ENCODE data around the gene RPS8. TPM values are rescaled to one million over a fixed set of nuclear protein-coding genes. Genes with fewer than 3 reads are reported as not detected.
A peak's percentile ranks its signal among the peaks of the same experiment; 100 is the strongest.
"Not testable (repeated sequence)": the region's sequence is repeated elsewhere in the genome, so short reads cannot be mapped to it uniquely, and the experiment has no call there.

The RPS8 gene
- total and polyA plus RNA-seq, 5 donors: 848 to 1,144 (median 945) TPM

- 91% methylated on average over 3 of the region's 3 CpGs for WGBS
These were observed 27.5 kb upstream of the RPS8 start for GRCh38 chr1:44747878-44748277.

DNA sequence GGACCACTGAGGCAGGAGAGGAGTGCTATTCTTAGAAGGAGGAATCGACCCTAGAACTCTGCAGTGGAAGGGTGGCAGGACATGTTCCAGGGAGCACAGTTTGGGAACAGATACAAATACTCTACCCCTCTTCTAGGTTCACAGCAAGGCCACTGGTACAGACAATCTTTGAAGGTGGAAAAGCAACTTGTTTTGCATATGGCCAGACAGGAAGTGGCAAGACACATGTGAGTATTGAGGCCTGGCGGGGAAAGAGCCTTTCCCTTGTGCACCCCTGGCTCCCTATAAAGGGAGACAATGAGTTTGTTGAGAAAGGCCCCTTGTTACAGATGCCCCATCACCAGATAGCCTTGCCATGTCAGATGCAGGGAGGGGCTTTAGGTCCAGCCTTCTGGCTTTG is 17.9 kb upstream of the RPS8 start:
- H3K4me3 ChIP-seq (ENCODE audit: low read length): no peak overlapping the region
- WGBS: 95% methylated on average over 2 of the region's 2 CpGs
- ATAC-seq (no peak), DNase-seq (no peak)
- H3K27ac ChIP-seq (ENCODE audit: low read length): no peak overlapping the region
- H3K9me3 ChIP-seq (ENCODE audit: control insufficient read depth, low read length): no peaks in the 10 kb centered on the region
- H3K27me3 ChIP-seq (ENCODE audit: control insufficient read depth, insufficient read depth): no peaks in the 10 kb centered on the region
- H3K4me1 ChIP-seq (ENCODE audit: control insufficient read depth, insufficient read depth, low read length): no peaks in the 10 kb centered on the region
- intact Hi-C loops (cut with DNase I): no loop called here

More at GRCh38 chr1:44747878-44748277, 27.5 kb upstream of the RPS8 start:
- DNase-seq (no peak), ATAC-seq (no peak)
- H3K27ac ChIP-seq (ENCODE audit: low read length): no peak overlapping the region
- H3K27me3 ChIP-seq (ENCODE audit: control insufficient read depth, insufficient read depth): no peaks in the 10 kb centered on the region
- intact Hi-C loops (cut with DNase I): loop anchor here in 1 of 4 donors (10.0 kb wide), 1 partner anchor 747 kb away; the partner anchor contains the start of gene TESK2
- no peaks in the 10 kb centered on the region for H3K4me1 ChIP-seq (ENCODE audit: control insufficient read depth, insufficient read depth, low read length)
- H3K4me3 ChIP-seq (ENCODE audit: low read length): no peak overlapping the region
- no peaks in the 10 kb centered on the region for H3K9me3 ChIP-seq (ENCODE audit: control insufficient read depth, low read length)

GRCh38 chr1:44759077-44759476 is 16.3 kb upstream of the RPS8 start:
- peak in 1 of 3 donors; percentile 44 for DNase-seq
- Histone ChIP-seq H3K27me3 (ENCODE audit: control insufficient read depth, insufficient read depth) (no peaks in the 10 kb centered on the region), H3K9me3 (ENCODE audit: control insufficient read depth, low read length) (no peaks in the 10 kb centered on the region), H3K27ac (ENCODE audit: low read length) (no peak overlapping the region), H3K4me1 (ENCODE audit: control insufficient read depth, insufficient read depth, low read length) (no peaks in the 10 kb centered on the region), H3K4me3 (ENCODE audit: low read length) (no peak overlapping the region)
- WGBS: 89% methylated on average over 11 of the region's 11 CpGs
- intact Hi-C loops (cut with DNase I): no loop called here
- ATAC-seq: no peak

DNA sequence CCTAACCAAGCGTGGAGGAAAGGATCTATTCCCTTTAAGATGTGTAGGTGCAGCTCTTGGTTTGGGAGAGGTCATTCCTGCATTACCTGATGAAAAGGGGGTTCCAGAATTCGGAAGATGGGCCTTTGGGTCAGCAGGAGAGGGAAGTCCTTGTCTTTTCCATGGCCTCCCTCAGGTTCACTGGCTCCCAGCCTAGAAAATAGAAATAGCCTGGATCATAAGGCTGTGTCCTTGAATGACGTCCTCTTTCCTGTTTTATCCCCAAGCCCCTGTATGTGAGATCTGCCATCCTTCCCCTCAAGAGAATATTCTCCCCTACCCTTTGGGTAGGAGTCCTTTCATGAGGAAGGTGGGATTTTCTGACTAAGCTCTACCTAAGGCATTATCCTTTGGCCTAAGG is 14.5 kb upstream of the RPS8 start:
- Histone ChIP-seq H3K27me3 (ENCODE audit: control insufficient read depth, insufficient read depth) (no peaks in the 10 kb centered on the region), H3K27ac (ENCODE audit: low read length) (no peak overlapping the region), H3K4me3 (ENCODE audit: low read length) (no peak overlapping the region), H3K9me3 (ENCODE audit: control insufficient read depth, low read length) (no peaks in the 10 kb centered on the region), H3K4me1 (ENCODE audit: control insufficient read depth, insufficient read depth, low read length) (no peaks in the 10 kb centered on the region)
- intact Hi-C loops (cut with DNase I): no loop called here
- DNase-seq (no peak), ATAC-seq (no peak)
- 85% methylated on average over 3 of the region's 3 CpGs for WGBS

DNA sequence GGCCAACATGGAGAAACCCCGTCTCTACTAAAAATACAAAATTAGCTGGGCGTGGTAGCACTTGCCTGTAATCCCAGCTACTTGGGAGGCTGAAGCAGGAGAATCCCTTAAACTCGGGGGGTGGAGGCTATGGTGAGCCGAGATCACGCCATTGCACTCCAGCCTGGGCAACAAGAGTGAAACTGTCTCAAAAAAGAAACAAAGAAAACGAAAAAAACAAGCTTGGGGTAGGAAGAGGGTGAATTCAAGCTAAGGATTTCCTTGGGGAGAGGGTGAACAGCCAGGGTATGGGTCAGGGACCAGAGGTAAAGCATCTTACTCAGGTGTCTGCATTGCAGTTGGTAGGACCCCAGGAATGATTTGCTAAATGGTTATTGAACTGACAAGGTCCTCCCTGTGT is 8.9 kb upstream of the RPS8 start:
- H3K4me3 ChIP-seq (ENCODE audit: low read length); H3K27ac ChIP-seq (ENCODE audit: low read length); DNase-seq; H3K4me1 ChIP-seq (ENCODE audit: control insufficient read depth, insufficient read depth, low read length); H3K9me3 ChIP-seq (ENCODE audit: control insufficient read depth, low read length); intact Hi-C loops (cut with DNase I); ATAC-seq; H3K27me3 ChIP-seq (ENCODE audit: control insufficient read depth, insufficient read depth): not testable (repeated sequence)
- WGBS: 95% methylated on average over 6 of the region's 6 CpGs

GRCh38 chr1:44775930-44776729 is 790 bp downstream of the RPS8 start:
- Histone ChIP-seq H3K4me3 (ENCODE audit: low read length) (peak overlapping the region; percentile 88), H3K27ac (ENCODE audit: low read length) (peak overlapping the region; percentile 61), H3K9me3 (ENCODE audit: control insufficient read depth, low read length) (no peaks in the 10 kb centered on the region), H3K4me1 (ENCODE audit: control insufficient read depth, insufficient read depth, low read length) (no peaks in the 10 kb centered on the region), H3K27me3 (ENCODE audit: control insufficient read depth, insufficient read depth) (no peaks in the 10 kb centered on the region)
- ATAC-seq (peak; percentile 6 to 8), DNase-seq (peak; percentile 41 to 77 (median 75))
- intact Hi-C loops (cut with DNase I): no loop called here
- WGBS: 7% methylated on average over 36 of the region's 36 CpGs

DNA sequence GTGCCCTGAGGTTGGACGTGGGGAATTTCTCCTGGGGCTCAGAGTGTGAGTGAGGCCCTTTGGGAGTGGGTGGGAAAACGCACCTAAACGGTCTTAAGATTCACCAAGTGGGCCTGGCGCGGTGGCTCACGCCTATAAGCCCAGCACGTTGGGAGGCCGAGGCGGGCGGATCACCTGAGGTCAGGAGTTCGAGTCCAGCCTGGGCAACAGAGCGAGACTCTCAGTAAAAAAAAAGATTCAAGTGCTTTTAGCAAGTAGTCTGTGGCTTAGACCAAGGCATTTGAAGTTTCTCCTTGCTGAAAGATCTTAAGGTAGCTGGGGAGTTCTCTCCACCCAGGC is 1.4 kb downstream of the RPS8 start:
- intact Hi-C loops (cut with DNase I): no loop called here
- 57% methylated on average over 12 of the region's 12 CpGs for WGBS
- peak overlapping the region; percentile 13 for H3K27ac ChIP-seq (ENCODE audit: low read length)

GRCh38 chr1:44777547-44777946 is 2.2 kb downstream of the RPS8 start:
- DNase-seq (peak in 1 of 3 donors; percentile 46), ATAC-seq (no peak)
- no peaks in the 10 kb centered on the region for H3K9me3 ChIP-seq (ENCODE audit: control insufficient read depth, low read length)
- H3K27me3 ChIP-seq (ENCODE audit: control insufficient read depth, insufficient read depth): no peaks in the 10 kb centered on the region
- no peaks in the 10 kb centered on the region for H3K4me1 ChIP-seq (ENCODE audit: control insufficient read depth, insufficient read depth, low read length)
- 80% methylated on average over 14 of the region's 14 CpGs for WGBS
- H3K27ac ChIP-seq (ENCODE audit: low read length): no peak overlapping the region
- intact Hi-C loops (cut with DNase I): no loop called here
- no peak overlapping the region for H3K4me3 ChIP-seq (ENCODE audit: low read length)

More for the DNA sequence above, 1.4 kb downstream of the RPS8 start:
- Histone ChIP-seq H3K4me3 (ENCODE audit: low read length) (peak overlapping the region; percentile 88), H3K4me1 (ENCODE audit: control insufficient read depth, insufficient read depth, low read length) (no peaks in the 10 kb centered on the region), H3K9me3 (ENCODE audit: control insufficient read depth, low read length) (no peaks in the 10 kb centered on the region), H3K27me3 (ENCODE audit: control insufficient read depth, insufficient read depth) (no peaks in the 10 kb centered on the region)
- no peak for ATAC-seq
- DNase-seq: peak in 1 of 3 donors; percentile 62

DNA sequence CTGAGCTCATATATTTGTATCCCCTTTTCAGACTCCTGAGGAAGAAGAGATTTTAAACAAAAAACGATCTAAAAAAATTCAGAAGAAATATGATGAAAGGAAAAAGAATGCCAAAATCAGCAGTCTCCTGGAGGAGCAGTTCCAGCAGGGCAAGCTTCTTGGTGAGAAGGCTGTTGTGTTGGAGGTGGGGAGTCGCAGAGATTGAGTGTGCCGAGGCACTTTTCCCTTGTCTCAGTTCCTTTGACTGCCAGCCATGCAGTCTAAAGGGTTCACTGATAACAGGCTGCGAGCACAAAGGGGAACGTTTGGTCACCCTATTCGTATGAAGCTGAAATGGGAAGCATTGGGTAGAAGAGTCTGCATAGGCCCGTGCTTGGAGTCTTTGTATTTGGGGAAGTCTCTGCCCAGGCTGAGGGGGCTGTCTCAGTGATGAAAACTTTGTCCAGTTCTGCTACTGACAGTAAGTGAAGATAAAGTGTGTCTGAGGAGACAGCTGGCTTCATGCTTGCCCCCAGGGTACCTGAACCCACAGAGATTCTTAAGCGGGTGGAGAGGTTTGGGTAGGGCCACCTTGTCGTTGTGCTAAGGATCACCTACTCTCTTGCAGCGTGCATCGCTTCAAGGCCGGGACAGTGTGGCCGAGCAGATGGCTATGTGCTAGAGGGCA is 2.8 kb downstream of the RPS8 start:
- DNase-seq (peak in 1 of 3 donors; percentile 22), ATAC-seq (no peak)
- no peaks in the 10 kb centered on the region for H3K9me3 ChIP-seq (ENCODE audit: control insufficient read depth, low read length)
- H3K27ac ChIP-seq (ENCODE audit: low read length): no peak overlapping the region
- H3K27me3 ChIP-seq (ENCODE audit: control insufficient read depth, insufficient read depth): no peaks in the 10 kb centered on the region
- intact Hi-C loops (cut with DNase I): no loop called here
- WGBS: 63% methylated on average over 13 of the region's 13 CpGs
- no peaks in the 10 kb centered on the region for H3K4me1 ChIP-seq (ENCODE audit: control insufficient read depth, insufficient read depth, low read length)
- H3K4me3 ChIP-seq (ENCODE audit: low read length): no peak overlapping the region

GRCh38 chr1:44778705-44779576 is 3.6 kb downstream of the RPS8 start:
- Histone ChIP-seq H3K4me3 (ENCODE audit: low read length) (no peak overlapping the region), H3K27ac (ENCODE audit: low read length) (no peak overlapping the region), H3K4me1 (ENCODE audit: control insufficient read depth, insufficient read depth, low read length) (no peaks in the 10 kb centered on the region), H3K27me3 (ENCODE audit: control insufficient read depth, insufficient read depth) (no peaks in the 10 kb centered on the region), H3K9me3 (ENCODE audit: control insufficient read depth, low read length) (no peaks in the 10 kb centered on the region)
- DNase-seq: peak in 1 of 3 donors; percentile 1
- no peak for ATAC-seq
- intact Hi-C loops (cut with DNase I): no loop called here
- WGBS: 93% methylated on average over 6 of the region's 6 CpGs
